RCC 7860 (cell line): ENCODE measurements around the gene TAL2.

Experiments used
- DNase-seq: peaks from one replicate; pipeline ENCODE4 v3.0.0-alpha.2; 2015; ENCODE audit warnings: low spot score
- FAIRE-seq: peaks from 2 replicates; lab custom pipeline; 2012; peaks lifted over from hg19 to GRCh38; lab: Jason Lieb, UNC

TAL2 gene

DNA sequence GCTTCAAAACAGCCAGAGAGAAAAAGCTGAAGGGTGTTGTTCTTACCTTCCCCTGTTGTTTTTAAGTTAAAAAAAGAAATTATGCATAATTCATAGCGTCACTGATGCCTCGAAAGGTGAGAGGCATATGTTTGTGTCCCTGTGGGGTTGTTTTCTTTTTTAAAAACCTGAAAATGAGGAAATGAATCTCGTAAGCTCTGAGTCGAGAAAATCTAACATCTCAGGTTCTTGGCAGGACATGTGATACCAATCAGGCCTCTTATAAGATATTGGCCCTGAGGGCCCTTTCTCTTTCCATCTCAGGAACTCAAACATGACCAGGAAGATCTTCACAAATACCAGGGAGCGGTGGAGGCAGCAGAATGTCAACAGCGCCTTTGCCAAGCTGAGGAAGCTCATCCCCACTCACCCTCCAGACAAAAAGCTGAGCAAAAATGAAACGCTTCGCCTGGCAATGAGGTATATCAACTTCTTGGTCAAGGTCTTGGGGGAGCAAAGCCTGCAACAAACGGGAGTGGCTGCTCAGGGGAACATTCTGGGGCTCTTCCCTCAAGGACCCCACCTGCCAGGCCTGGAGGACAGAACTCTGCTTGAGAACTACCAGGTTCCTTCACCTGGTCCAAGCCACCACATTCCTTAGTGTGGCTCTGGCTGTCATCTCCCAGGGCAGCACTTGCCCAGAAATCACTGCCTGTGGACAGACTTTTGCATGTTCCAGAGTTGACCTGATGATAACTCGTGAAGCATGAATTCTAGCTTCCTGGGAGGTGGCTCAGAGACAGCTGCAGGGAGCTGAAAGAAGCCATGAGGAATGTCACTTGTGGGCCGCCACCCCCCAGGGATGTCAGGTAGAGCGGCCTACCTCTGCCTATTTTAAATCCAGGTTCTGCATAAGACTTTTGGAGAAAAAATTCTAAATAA lies at the start of gene TAL2:
Gene TAL2, plus strand, starts transcription at position 274 of the 921 bp plus-strand sequence. Its CDS starts 40 bp downstream, at position 314.
- no peak for FAIRE-seq
- no peak for DNase-seq

DNA sequence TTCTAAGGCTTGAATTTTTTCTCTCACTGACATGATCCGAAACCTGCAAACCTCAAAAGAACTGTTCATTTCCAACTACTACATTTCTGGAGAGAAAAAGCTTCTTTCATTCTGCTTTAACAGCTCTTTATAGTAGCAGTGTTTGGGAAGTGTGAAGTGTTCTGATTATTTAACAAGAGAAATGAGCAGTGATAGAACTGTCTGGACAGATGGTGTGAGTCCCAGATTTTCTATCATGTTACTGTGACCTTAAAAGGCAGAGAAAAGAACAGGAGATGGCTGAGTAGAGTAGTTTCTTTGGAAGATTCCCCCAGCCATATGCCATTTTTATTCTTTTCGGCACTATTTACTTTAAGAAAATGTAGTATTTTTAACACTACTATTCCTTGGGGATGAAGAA lies 41.3 kb upstream of the TAL2 start:
- no peak for FAIRE-seq
- no peak for DNase-seq

DNA sequence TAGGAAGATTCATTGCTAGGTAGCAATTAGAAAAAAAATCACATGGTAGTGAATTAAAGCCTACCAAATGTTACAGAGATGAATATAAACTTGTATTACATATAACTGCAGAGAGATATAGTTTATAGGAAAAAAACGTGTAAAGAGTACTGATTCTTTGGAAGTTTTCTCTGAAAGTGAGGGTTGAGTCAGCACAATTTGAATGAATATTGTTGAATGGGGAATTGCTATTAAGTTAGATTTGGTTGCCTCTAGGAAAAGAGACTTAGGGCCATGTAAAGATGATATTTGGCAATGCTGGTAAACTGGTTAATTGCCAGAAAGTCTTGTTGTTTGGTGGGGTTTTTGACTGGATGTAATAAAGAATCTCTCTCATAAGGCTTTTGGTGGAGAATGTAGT lies 37.2 kb upstream of the TAL2 start:
- no peak for FAIRE-seq
- DNase-seq = no peak

DNA sequence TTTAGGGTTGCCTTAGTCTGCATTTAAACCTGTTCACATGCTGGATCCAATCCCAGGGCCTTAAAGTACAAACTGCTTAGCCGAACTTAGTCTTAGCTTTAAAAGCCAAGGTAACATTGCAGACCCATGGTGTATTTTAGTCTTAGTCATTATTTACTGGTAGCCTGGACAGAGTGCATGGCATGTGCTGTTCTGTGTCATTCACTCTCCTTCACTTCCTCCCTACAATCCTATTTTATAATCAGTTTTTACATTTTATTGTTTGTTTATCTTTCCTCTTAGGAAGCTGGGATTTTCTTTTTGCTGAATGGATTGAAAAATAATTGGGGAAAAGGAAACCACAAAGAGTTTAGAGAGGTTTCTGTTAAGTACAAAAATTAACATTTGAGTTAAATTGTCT lies 29.4 kb upstream of the TAL2 start:
- DNase-seq = no peak
- no peak for FAIRE-seq

DNA sequence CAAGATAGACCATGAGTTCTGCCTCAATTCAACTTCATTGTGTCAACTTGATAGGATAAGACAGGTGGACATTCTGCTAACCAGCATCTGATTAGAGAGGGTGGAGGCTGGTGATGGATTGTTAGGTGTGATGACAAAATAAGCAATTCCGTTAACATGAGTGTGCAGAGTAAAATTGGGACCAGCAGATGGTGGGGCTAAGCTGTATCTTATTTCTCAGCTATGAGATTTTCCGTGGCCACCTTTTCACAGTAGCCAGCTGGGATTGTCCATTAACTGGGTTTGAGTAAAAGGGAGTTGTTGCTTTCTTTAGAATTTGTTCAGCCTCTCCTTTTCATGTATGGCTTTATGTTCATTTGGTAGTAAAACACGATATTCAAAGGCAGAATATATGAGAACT lies 28.8 kb upstream of the TAL2 start:
- no peak for DNase-seq
- no peak for FAIRE-seq

DNA sequence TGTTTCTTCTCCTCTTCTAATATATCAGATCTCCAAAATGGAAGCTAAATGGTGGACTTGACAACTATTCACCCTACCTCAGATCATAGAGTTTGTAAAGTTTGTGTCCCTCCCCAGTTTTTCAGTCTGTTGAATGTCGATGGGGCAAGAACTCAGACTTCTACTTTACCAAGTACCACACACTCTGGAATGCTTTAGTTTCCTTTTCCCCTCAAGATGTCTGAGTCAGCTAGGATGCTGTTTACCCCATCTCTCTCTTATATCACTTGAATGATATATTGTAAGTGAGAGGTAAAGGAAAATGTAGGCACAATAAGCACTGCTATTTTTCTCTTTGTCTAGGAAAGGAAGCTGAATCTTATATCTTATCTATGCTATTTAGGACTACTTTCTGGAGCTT lies 25.9 kb upstream of the TAL2 start:
- no peak for DNase-seq
- FAIRE-seq = no peak

DNA sequence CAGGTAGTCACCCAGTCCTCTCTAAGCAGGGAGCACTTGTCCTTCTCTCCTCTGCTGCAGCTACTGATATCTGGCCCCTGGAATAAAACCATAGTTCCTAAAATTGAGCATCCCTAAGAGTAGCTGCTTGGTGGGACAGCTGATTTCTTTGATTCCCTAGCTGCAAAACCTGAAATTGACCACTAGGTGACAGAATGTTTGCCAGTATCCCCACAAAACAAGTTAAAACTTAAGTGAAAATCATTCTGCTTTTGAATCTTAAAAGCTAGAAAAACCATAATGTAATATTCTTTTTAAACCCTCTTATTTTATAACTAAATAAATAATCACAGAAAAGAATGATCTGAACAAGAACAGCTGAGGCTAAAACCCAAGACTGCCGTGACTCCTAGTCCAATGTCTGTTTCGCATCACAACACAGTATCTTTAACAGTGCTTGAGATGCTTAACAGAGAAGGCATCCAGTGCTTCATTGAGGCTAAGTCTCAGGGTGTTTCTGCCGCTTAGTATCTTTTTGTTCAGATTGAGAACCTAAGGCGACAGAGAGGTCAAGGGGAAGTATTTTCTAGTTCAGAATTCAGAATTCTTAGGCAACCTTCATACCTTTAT lies 24.4 kb upstream of the TAL2 start:
- DNase-seq (no peak), FAIRE-seq (no peak)

DNA sequence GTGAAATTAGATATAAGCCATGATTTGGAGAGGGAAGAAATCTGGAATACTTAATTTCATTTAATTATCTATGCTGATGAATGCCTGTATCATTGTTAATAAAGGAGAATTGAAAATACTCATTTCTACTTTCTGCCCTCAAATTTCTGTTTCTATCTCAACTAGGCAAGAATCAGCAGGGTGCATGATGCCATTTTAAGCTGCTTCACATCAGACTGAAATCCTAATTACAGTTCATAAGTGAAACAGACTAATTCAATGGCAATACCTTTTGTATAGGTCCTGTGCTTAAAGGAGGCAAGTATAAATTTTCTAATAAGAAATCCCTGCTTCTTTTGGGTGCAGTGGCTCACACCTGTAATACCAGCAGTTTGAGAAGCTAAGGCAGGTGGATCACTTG lies 22.3 kb upstream of the TAL2 start:
- DNase-seq (no peak), FAIRE-seq (no peak)

DNA sequence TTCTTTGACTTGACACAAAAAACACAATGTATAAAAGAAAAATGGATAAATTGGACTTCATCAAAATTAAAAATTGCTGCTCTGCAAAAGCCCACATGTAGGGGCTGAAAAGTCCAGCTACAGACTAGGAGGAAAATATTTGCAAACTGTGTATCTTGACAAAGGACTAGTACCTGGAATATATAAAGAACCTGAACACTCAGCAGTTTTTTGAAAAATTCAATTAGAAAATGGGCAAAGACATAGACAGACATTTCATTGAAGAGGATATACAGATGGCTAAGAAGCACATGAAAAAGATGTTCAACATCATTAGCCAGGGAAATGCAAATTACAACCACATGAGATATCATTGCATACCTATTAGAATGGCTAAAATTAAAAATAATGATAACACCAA lies 18.5 kb upstream of the TAL2 start:
- no peak for DNase-seq
- FAIRE-seq = no peak

DNA sequence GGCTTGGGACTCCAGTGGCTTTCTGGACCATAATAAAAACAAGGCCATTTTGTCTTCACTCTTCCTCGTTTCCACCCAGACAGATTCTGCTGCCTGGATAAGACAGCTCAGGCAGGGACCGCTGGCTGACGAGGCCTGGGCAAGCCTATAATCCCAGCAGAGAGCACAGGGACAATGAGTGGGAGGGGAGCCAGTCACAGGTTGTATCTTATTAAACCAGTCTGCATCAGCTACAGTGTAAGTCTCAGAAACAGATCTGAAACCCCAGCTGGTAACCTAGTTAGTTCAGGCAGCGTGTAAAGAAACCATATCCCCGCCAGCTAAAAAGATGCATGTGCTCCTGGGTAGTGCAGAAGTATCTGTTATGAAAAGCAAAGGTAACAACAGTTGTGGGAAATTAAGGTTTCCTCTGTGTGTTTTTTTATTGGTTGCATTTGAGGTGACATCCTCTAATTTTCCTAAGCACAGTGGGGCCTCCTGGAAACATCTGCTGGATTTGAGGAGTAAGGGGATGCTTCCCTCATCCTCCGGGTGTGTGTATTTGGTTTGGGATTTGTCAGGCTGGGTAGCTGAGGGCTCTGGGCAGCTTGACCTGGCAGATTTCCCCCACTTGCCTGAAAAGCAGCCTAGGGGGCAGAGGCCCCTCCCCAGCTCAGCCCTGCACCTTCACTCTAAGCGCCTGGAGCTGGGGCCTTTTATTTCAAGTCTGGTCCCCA lies 15.2 kb upstream of the TAL2 start:
- FAIRE-seq (no peak), DNase-seq (no peak)

DNA sequence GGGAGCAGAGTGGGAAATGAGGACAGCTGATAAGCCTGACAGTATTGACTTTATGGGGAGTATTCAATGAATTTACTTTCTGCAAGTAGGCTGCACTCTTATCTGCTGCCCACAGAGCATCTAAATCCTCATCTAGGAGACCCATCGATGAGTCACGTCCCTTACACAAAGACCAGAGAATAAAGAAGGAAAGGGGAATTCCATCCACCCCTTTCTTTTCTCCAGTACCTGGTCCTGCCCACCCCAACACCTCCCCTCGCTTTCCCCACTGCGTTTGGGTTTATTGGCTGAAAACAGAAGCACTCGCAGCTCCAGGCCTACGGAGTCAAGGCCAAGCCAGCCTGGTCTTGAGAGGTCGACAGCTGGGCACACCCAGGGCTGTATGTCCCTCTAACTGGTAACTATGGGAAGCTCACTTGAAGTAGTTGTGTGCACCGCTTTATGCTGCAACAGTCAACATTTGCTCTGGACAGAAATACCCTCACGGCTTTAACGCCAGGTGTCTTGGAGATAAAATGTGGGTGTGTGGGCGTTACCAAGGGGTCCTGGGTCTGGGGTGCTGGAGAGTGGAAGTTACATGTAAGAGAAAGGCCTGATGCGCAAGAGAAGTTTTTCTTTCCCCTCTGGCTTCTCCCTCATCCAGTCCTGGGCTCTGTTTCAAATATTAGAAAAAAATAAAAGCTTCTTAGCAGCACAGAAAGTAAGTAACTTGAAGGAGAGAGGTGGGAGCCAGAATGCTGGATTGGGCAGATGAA lies 14.5 kb upstream of the TAL2 start:
- no peak for FAIRE-seq
- no peak for DNase-seq

DNA sequence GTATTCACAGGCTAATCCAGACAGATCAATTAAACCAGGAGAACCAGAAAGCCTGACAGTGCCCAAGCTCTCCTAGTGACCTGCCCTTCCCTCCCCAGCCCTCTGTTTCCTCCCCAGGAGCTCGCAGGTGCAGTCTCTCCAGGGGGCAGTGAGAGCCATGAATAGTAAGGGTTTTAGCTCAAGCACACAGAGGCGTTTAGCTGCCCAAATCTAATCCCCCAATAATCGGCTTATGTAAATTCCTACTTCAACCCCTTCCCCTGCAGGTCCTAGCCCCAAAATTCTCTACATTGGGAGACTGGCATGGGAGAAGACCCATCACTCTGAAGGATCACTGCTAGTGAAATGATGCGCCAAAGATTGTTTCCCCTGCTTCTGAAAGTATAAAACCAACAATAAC lies 10.5 kb upstream of the TAL2 start:
- no peak for DNase-seq
- no peak for FAIRE-seq

DNA sequence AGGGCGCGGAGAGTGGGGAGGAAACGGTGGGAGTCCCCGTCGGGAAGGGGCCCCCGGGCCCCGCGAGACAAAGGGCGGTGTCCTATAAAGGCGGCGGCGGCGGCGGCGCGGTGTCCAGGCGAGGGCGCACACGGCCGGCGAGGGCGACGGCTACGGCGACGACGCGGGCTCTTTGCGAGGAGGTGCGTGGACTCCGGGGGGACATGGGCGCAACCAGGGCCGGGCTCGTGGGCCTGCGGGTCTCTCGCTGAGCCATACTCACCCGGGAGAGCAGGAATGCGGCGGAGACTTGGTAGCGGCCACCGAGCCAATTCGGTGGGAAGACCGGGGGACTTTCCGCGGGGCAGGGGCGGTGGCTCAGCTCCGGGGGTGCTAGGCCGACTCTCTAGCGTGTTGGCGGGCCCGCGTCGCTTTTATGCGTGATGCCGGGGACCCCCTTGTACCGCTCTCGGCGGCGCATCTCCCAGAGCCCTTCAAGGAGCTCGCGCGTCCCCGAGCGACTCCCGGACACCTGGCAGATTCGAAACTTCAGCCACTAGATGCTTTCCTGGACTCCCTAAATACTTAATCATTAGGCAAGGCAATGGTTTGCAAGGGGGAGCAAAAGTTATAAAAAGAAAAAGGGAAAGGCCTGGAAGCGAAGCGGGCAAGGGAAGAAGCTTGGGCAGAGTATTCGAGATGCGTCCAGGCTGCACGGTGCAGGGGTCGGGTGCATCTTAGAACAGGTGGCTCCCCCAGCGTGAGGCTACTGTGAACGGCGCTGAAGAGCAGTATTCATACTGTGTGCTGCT lies 5.9 kb upstream of the TAL2 start:
- FAIRE-seq (no peak), DNase-seq (no peak)

DNA sequence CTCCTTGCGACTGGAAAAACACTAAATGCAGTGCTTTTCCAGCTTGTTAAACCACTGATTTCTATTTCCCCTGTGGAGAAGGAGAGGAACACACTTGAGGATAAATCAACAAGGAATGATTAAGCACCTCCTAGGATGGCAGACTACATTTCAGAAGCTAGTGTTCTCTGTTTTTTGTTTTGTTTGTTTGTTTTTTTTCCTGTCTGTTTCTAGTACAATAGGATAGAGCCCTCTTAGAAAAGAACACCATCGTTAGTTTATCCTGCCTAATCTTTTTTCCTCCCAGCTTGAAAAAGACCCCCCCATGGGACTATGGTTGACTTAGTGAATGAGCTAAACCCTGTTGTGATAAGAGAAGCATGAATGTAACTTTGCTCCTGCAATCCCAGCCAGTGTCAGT lies 3.9 kb upstream of the TAL2 start:
- FAIRE-seq (no peak), DNase-seq (no peak)

DNA sequence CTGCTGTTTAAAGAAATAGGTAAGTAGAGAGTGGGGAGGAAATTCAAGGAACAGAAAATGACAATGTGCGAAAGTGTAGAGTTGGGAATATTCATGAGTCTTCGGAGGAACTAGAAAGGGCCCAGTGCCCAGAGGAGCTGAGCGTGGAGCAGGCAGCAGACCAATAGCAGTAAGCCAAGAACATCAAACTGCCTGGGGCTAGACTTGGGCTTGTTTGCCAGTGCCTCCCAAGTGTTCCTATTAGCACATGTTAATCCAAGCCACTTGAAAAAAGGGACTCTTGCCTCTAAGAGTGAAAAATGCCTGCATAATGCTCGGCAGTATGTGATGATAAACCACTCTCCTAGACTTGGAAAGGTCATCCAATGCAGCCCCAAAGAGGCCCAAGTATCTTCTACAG lies 1.2 kb upstream of the TAL2 start:
- FAIRE-seq = no peak
- DNase-seq = no peak

DNA sequence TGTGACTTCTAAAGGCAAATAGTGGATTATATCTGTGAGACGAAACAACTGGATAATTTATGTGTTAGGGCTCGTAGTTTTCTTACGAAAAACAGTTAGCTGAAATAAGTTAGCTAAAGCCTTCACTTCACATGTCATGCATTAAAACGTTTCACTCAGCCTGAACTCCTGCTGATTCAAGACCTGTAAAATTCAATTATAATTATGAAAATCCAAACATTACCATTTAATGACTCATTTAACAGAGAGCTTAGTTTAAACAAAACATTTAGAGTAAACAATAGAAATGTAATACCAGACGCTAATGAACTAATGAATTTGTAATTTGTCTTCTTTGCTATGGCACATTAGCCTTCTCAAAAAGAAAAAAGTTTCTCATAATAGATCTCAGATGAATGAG lies 1.7 kb downstream of the TAL2 start:
- FAIRE-seq = no peak

DNA sequence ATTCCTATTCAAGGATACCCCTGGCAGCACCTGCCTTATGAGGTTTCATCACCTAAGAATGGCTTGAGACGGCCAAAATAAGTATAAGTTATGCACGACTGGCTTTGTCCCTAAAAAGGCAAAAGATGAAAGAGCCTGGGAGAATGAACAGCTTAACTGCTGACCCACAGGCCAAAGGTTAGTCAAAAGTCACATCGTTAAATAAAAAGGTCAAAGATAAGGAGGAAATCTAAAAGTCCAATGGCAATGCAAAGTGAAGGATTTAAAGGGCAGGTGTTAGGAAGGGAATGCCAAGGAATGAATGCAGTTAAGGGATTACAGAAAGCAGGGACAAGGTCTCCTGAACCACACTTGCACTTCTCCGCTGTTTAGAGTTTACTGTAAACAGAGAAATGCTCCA lies 5.6 kb downstream of the TAL2 start:
- no peak for DNase-seq
- no peak for FAIRE-seq

More for the DNA sequence above, 1.7 kb downstream of the TAL2 start:
- DNase-seq = no peak

DNA sequence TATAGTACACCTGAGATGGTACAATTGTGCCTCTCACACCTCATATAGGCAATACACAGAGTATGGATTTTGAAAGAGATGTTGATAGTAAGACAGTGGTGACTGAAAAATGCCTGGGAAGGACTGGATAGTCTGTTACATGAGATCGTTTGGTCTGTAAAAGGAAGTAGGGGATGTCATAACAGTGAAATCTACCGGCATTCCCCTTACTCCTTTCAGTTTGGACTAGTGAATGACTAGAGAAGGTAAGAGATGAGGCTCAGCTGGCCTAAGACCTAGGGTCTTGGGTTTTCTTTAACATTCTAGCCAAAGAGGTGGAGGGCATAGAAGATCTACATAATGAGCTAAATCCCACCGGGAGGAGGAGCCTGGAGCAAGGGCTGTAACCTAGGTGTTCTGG lies 8.1 kb downstream of the TAL2 start:
- FAIRE-seq (no peak), DNase-seq (no peak)

DNA sequence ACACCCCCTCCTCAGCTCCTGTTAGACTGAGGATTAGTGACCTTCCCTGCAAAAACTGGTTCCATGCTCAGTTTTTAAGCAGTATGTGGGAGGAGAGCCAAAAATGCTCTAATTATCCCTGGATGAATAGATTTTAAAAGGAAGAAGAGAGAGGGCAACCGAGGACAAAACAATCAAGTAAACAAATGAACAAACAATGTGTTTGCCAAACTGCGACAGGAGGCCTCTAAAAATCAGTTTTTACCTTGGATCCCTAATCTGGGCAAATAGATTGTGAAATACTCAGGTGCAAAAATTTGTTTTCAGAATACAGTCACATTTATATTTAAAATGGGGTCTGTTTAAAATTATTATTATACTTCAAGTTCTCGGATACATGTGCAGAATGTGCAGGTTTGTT lies 8.5 kb downstream of the TAL2 start:
- no peak for FAIRE-seq
- no peak for DNase-seq

DNA sequence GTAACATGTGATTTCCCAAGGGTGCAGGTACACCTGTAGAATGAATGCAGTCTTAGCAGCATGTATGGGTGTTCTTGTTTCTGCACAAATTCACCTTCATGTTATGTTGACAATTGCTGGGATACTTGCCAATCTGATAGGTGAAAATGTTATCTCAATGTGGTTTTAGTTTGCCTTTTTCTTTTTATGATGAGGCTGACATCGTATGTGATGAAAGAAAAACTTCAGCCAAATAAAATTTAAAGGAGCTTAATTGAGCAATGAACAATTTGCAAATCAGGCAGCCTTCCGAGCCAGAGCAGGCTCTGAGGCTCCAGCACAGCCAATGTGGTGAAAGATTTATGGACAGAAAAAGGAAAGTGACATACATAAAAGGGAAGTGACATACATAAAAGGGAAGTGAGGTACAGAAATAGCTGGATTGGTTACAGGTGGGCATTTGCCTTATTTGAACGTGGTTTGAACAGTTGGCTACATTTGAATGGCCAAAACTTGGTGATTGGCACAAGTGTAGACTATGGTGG lies 10.5 kb downstream of the TAL2 start:
- FAIRE-seq (no peak), DNase-seq (no peak)
